Sigmoid colon (tissue), 7 donors: ENCODE results near the gene MMP17. TPM values are rescaled to one million over a fixed set of nuclear protein-coding genes. Genes with fewer than 3 reads are reported as not detected.

Experiments used
- DNase-seq: peaks from one replicate; pipeline ENCODE4 v3.0.0-alpha.2; 2019
- H3K27ac ChIP-seq, 4 donors: fragments of 200-600 bp; sonication (generic); one replicate each; pipeline ENCODE4 v1.5.1; 2016 to 2019; ENCODE audit warnings: mild to moderate bottlenecking in 1 of 4
- H3K27me3 ChIP-seq, 3 donors: fragments of 200-600 bp; sonication (generic); one replicate each; pipeline ENCODE4 v1.5.1; 2019; ENCODE audit warnings: mild to moderate bottlenecking in 1 of 3
- H3K36me3 ChIP-seq, 4 donors: fragments of 200-600 bp; sonication (generic); one replicate each; pipeline ENCODE4 v1.5.1; 2016 to 2019
- H3K4me1 ChIP-seq, 4 donors: fragments of 200-600 bp; sonication (generic); one replicate each; pipeline ENCODE4 v1.5.1; 2017 to 2019
- H3K4me3 ChIP-seq, 4 donors: fragments of 200-600 bp; sonication (generic); one replicate each; pipeline ENCODE4 v1.5.1; 2017 to 2019; ENCODE audit warnings: mild to moderate bottlenecking in 2 of 4, moderate library complexity in 1 of 4
- H3K9me3 ChIP-seq, 4 donors: fragments of 200-600 bp in 3 of 4; sonication (generic) in 3 of 4; one replicate each; pipeline versions ENCODE4 v1.5.1 to v1.6.1; 2013 to 2019
- CTCF ChIP-seq, 4 experiments: fragments of 450-650 bp in 3 of 4; fragments of 200-600 bp in 1 of 4; IDR thresholded peaks; one replicate each; pipeline ENCODE4 v1.5.1; 2016 to 2019; ENCODE audit warnings: antibody characterized with exemption in 4 of 4, mild to moderate bottlenecking in 3 of 4, moderate library complexity in 2 of 4
- EP300 ChIP-seq, 4 donors: sonication (generic); formaldehyde crosslinking; IDR thresholded peaks; one replicate each; pipeline ENCODE4 v1.6.1; 2017; ENCODE audit warnings: antibody characterized with exemption in 4 of 4
- POLR2A ChIP-seq, 2 donors: fragments of 450-650 bp; IDR thresholded peaks; one replicate each; pipeline ENCODE4 v1.6.1; 2016; ENCODE audit warnings: antibody characterized with exemption in 2 of 2, mild to moderate bottlenecking in 2 of 2, moderate library complexity in 2 of 2
- POLR2AphosphoS5 ChIP-seq, 4 donors: sonication (generic); formaldehyde crosslinking; IDR thresholded peaks; one replicate each; pipeline ENCODE4 v1.6.1; 2017; ENCODE audit warnings: antibody characterized with exemption in 4 of 4
- WGBS, 2 donors: extraction: QIAGEN DNeasy Blood & Tissue Kit; methylation state at CpG; one replicate each; pipeline ENCODE4 v1.1.7; 2013; 5-methylcytosine and 5-hydroxymethylcytosine counted together
- intact Hi-C: fragments of 100-400 bp; cut with DNase I; formaldehyde crosslinking; loops from one replicate; pipeline ENCODE4 v1.15.1; 2023
- polyA plus RNA-seq, 3 donors: library from polyadenylated mRNA; stranded (reverse); fragments of 200-250 nt; gene quantifications; one replicate each; pipeline ENCODE4 v1.2.3, GENCODE V29; 2013
- total RNA-seq, 4 donors: library from RNA; depleted of rRNA; stranded (reverse); fragments of >200 nt; gene quantifications; one replicate each; pipeline ENCODE4 v1.1.0, GENCODE V29; 2016
- donor health status: healthy with polysubstance abuse.
- donor health status: Bipolar disorder and iron deficiency.
- donor health status: healthy.

The MMP17 gene
- total and polyA plus RNA-seq, 7 donors = 0.60 to 7.1 (median 4.9) TPM; not detected in 1

- Histone ChIP-seq H3K27ac (no peak overlapping the region), H3K27me3 (no peaks in the 10 kb centered on the region), H3K36me3 (no peaks in the 10 kb centered on the region), H3K4me1 (peaks cover 0 to 16% (median 0%) of the 10 kb centered on the region in 4 donors), H3K4me3 (no peak overlapping the region), H3K9me3 (no peaks in the 10 kb centered on the region)
- WGBS, 2 donors = 34 to 53% methylated on average over 4 of the region's 4 CpGs
- TF ChIP-seq CTCF (IDR thresholded peaks at IDR 0.05) (no peak), EP300 (IDR thresholded peaks at IDR 0.05) (no peak), POLR2A (IDR thresholded peaks at IDR 0.05) (no peak), POLR2AphosphoS5 (IDR thresholded peaks at IDR 0.05) (no peak)
- intact Hi-C loops = no loop called here
- DNase-seq = no peak
Observed at GRCh38 chr12:131862084-131862441, 33.9 kb downstream of the MMP17 start.

GRCh38 chr12:131862600-131862993 is 34.4 kb downstream of the MMP17 start:
- TF ChIP-seq POLR2A (IDR thresholded peaks at IDR 0.05) = no peak
- no peak for TF ChIP-seq CTCF (IDR thresholded peaks at IDR 0.05)
- TF ChIP-seq EP300 (IDR thresholded peaks at IDR 0.05) = no peak
- TF ChIP-seq POLR2AphosphoS5 (IDR thresholded peaks at IDR 0.05) = no peak
- Histone ChIP-seq H3K27ac (no peak overlapping the region), H3K4me1 (peaks cover 0 to 16% (median 0%) of the 10 kb centered on the region in 4 donors), H3K9me3 (no peaks in the 10 kb centered on the region), H3K36me3 (no peaks in the 10 kb centered on the region), H3K27me3 (no peaks in the 10 kb centered on the region), H3K4me3 (no peak overlapping the region)
- DNase-seq = no peak
- WGBS, 2 donors = 64 to 81% methylated on average over 14 of the region's 14 CpGs
- intact Hi-C loops = no loop called here

- no peak overlapping the region for H3K4me3 ChIP-seq
- no peaks in the 10 kb centered on the region for H3K36me3 ChIP-seq
- intact Hi-C loops = no loop called here
- no peak for DNase-seq
- WGBS, 2 donors = 46 to 51% methylated on average over 20 of the region's 20 CpGs
- H3K4me1 ChIP-seq = peaks cover 0 to 16% (median 0%) of the 10 kb centered on the region in 4 donors
- H3K27ac ChIP-seq = no peak overlapping the region
- no peaks in the 10 kb centered on the region for H3K9me3 ChIP-seq
- H3K27me3 ChIP-seq = no peaks in the 10 kb centered on the region
- TF ChIP-seq CTCF (IDR thresholded peaks at IDR 0.05) (no peak), POLR2A (IDR thresholded peaks at IDR 0.05) (no peak), POLR2AphosphoS5 (IDR thresholded peaks at IDR 0.05) (no peak), EP300 (IDR thresholded peaks at IDR 0.05) (no peak)
Observed at GRCh38 chr12:131862994-131863710, 35.0 kb downstream of the MMP17 start.

GRCh38 chr12:131863711-131864396 is 35.7 kb downstream of the MMP17 start:
- no peak for TF ChIP-seq POLR2AphosphoS5 (IDR thresholded peaks at IDR 0.05)
- TF ChIP-seq EP300 (IDR thresholded peaks at IDR 0.05) = no peak
- TF ChIP-seq CTCF (IDR thresholded peaks at IDR 0.05) = no peak
- TF ChIP-seq POLR2A (IDR thresholded peaks at IDR 0.05) = no peak
- H3K27ac ChIP-seq = no peak overlapping the region
- DNase-seq = no peak
- H3K36me3 ChIP-seq = no peaks in the 10 kb centered on the region
- H3K4me1 ChIP-seq = peaks cover 0 to 16% (median 0%) of the 10 kb centered on the region in 4 donors
- H3K4me3 ChIP-seq = no peak overlapping the region
- no peaks in the 10 kb centered on the region for H3K27me3 ChIP-seq
- H3K9me3 ChIP-seq = no peaks in the 10 kb centered on the region
- intact Hi-C loops = no loop called here
- WGBS, 2 donors = 68 to 76% methylated on average over 24 of the region's 24 CpGs
